NCI-H1436 (cell line): ENCODE results near the gene CCDC6.
"Not testable (repeated sequence)": the region's sequence is repeated elsewhere in the genome, so short reads cannot be mapped to it uniquely, and the experiment has no call there.

Source experiments
- DNase-seq: peaks from one replicate; lab custom pipeline; 2025; lab: John Stamatoyannopoulos, UW

CCDC6 gene

GRCh38 chr10:59906417-59907202 lies at the start of gene CCDC6:
Gene CCDC6, minus strand, starts transcription at chr10:59906556. Its CDS starts 132 bp downstream, at chr10:59906424.
- peak; percentile 88 for DNase-seq

- DNase-seq, result no peak
These were observed 47.9 kb upstream of the CCDC6 start for GRCh38 chr10:59954296-59954695.

- DNase-seq, result not testable (repeated sequence)
These were observed 47.4 kb upstream of the CCDC6 start for GRCh38 chr10:59953711-59954110.

GRCh38 chr10:59950105-59950504 lies 43.7 kb upstream of the CCDC6 start:
- no peak for DNase-seq

GRCh38 chr10:59949608-59950007 lies 43.3 kb upstream of the CCDC6 start:
- no peak for DNase-seq

- no peak for DNase-seq
These were observed 39.6 kb upstream of the CCDC6 start for GRCh38 chr10:59945991-59946390.

- DNase-seq, result no peak
These were observed 39.2 kb upstream of the CCDC6 start for GRCh38 chr10:59945590-59945989.

GRCh38 chr10:59944339-59944935 lies 38.1 kb upstream of the CCDC6 start:
- DNase-seq, result no peak

GRCh38 chr10:59942556-59942955 lies 36.2 kb upstream of the CCDC6 start:
- no peak for DNase-seq

- DNase-seq, result no peak
These were observed 31.4 kb upstream of the CCDC6 start for GRCh38 chr10:59937720-59938119.

- no peak for DNase-seq
These were observed 28.3 kb upstream of the CCDC6 start for GRCh38 chr10:59934701-59935100.

GRCh38 chr10:59930788-59931521 lies 24.6 kb upstream of the CCDC6 start:
- DNase-seq, result not testable (repeated sequence)

- no peak for DNase-seq
These were observed 19.7 kb upstream of the CCDC6 start for GRCh38 chr10:59926086-59926485.

GRCh38 chr10:59922907-59923306 lies 16.6 kb upstream of the CCDC6 start:
- DNase-seq, result no peak

- DNase-seq, result no peak
These were observed 11.6 kb upstream of the CCDC6 start for GRCh38 chr10:59917922-59918321.

- DNase-seq, result no peak
These were observed 7.3 kb upstream of the CCDC6 start for GRCh38 chr10:59913547-59914237.

- no peak for DNase-seq
These were observed 4.5 kb upstream of the CCDC6 start for GRCh38 chr10:59910867-59911266.

- no peak for DNase-seq
These were observed 3.5 kb upstream of the CCDC6 start for GRCh38 chr10:59909815-59910214.

- no peak for DNase-seq
These were observed 2.4 kb upstream of the CCDC6 start for GRCh38 chr10:59908808-59909143.

GRCh38 chr10:59907918-59908807 lies 1.8 kb upstream of the CCDC6 start:
- peak; percentile 11 for DNase-seq

- no peak for DNase-seq
These were observed 1.2 kb upstream of the CCDC6 start for GRCh38 chr10:59907537-59907917.
